HG02678 (cell line): ENCODE results near the gene GZMA.
A peak's percentile ranks its signal among the peaks of the same experiment; 100 is the strongest.

ENCODE experiments used
- ATAC-seq: cut with Tn5 transposase; IDR thresholded peaks from one replicate; pipeline ENCODE4 v1.9.1; 2021; ENCODE audit warnings: mild to moderate bottlenecking, moderate library complexity; ENCODE audit not compliant: unreplicated experiment

GZMA gene

DNA sequence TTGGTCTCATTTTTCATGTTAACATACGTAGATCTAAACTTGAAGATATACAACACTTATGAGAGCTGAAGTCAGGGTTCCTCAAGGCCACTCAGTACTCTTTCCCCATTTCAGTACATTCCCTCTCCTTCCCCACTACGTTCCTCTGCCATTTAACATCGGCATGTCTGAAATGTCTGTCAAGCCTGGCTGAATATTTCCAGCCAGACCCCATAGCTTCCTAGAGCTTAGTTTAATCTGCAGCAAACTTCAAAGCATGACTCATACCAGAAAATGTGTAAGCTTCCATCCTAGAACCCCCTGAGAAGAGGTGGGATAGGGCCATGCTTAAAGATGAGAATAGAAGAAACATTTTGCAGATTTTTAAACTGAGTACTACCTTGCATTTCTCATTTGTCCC, 6.2 kb downstream of the GZMA start:
- ATAC-seq: no peak

DNA sequence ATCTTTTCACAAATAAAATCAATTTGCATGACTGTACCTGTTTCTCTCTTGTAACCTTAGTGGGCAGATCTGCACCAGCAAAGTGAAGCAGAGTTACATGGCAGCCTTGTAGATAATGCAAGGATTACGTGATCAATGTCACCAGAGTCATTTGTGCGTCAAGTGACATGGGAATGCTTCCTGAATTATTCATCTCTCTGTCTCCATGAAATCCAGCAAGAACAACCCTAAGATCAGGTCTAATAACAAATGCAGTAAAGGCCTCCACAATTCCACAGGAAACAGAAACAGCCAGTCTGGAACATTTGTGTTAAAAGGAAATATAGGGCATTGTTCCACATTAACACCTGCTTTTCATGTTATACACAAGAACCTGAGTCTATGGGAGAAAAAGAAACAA, 7.8 kb downstream of the GZMA start:
- ATAC-seq: no peak

DNA sequence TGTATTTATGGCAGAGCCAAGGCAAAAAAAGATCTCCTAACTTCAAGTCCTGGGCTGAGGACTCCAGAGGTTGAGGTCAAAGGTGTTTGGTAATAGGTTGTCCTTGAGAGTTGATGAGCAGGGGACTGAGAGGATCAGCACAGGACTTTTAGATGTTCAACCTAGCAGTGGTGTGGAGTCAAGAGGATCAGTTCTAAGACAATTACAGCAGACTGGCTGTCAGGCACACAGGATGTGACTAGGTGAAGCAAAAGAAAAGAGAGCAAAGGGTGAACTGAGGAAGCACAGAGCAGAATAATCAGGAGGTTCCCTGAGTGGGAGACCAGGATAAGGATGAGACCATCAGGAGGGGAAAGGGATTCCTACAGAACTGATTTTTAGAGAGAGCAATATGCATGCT, 10.9 kb downstream of the GZMA start:
- ATAC-seq: no peak

DNA sequence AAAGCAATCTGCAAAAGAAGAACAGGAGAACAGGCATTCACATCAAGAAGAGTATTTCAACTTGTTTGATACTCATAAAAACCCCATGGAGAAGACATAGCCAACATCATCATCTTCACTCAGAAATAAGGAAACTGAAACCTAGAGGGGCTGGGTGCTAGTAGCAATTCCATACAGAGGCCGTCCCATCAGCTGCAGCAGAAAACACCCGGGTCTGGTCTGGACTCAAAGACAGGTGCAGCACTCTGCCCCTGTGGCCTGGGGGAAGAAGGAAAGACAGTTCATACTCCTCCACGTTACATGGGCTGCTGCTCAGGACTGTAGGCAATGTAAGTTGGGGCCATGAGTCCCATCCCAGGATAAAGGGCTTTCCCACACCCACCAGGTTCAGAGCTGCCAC, 11.6 kb downstream of the GZMA start:
- no peak for ATAC-seq

DNA sequence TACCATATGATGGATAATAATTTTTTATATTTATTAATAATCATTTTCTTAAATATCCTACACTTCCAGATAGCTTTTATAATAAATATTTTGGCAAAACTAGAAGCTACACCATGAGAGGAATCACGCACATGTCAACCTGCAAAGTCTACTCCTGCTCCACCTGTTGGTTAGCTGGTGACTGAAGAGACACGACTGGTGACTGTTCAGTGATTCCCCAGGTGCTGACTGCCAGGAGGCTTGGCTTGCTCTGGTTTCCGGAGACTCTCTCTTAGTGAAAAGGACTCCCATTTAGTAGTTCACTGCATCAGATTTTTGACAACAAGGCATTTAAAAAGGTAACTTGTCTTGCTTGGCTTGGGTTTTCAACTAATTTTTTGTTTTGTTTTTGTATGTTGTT, 20.9 kb downstream of the GZMA start:
- ATAC-seq: no peak

DNA sequence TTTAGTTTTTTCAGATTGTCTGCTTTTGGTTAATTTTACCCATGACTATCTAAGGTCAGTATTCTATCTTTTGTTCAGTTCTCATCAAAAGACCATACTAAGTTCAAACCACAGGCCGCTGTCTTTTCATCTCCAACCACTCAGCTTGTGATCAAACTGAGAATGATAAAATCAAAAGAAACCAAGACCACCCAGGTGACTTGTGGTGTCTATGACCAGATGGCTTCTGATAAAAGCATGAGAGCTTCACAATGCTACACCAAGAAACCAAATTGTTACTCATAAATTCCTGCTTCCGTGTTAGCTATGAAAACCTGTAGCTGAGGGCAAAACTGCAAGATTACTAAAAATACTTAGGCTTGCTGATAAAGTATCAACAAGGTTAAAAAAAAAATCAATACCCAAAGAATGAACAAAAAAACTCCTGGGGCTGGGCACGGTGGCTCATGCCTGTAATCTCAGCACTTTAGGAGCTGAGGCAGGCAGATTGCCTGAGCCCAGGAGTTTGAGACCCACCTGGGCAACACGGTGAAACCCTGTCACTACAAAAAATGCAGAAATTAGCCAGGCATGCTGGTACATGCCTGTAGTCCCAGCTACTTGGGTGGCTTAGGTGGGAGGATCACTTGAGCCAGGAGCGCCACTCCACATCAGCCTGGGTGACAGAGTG, 31.7 kb downstream of the GZMA start:
- no peak for ATAC-seq

DNA sequence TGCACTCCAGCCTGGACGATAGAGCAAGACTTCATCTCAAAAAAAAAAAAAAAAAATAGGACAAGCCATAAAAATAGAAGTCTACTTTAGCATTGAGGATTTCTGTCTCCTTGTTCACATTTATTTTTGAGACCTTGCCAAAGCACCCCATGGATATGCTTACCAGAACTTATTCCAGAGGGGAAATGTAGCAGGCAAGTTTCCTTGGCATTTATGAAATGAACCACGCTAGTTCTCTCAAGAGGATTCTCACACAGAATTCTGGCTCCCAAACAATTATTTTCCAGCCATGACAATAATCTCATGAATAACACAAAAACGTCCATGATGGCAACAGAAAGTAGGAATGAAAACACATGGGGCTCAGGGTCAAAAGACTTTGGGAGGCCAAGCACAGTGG, 34.1 kb downstream of the GZMA start:
- ATAC-seq: no peak

DNA sequence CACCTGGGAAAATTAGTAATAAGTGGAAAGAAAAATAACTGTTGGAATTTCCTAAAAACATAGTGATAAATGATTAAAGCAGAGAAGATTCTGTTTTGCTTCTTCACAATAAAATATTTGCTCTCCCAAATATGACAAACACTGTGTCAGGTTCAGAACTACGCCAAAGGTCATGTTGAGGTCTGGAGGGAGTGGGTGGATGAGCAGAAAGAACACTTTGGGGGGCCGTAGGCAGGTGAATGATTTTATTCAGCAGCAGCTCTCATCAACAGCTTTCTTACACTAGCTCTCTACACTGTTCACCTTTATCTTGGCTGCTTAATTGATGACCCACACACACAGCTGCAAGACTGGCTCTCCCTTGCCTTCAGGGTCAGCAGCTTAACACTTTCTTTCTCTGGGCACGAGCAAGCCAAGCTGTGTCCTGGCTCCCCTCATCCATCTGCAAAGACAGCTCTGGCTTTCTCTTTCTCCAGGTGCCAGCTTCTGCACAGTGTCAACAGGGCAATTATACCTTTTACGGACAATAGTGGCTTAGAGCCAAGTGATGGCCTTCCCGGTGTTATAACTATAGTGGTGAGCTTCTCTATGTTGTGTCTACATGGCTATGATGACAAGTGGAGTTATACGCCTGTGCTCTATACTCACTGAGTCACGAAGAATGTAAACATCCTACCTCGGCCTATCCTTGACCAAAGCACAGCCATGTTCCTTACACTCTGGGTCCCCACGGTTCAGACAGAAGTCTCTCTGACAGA, 38.6 kb downstream of the GZMA start:
- ATAC-seq: no peak

DNA sequence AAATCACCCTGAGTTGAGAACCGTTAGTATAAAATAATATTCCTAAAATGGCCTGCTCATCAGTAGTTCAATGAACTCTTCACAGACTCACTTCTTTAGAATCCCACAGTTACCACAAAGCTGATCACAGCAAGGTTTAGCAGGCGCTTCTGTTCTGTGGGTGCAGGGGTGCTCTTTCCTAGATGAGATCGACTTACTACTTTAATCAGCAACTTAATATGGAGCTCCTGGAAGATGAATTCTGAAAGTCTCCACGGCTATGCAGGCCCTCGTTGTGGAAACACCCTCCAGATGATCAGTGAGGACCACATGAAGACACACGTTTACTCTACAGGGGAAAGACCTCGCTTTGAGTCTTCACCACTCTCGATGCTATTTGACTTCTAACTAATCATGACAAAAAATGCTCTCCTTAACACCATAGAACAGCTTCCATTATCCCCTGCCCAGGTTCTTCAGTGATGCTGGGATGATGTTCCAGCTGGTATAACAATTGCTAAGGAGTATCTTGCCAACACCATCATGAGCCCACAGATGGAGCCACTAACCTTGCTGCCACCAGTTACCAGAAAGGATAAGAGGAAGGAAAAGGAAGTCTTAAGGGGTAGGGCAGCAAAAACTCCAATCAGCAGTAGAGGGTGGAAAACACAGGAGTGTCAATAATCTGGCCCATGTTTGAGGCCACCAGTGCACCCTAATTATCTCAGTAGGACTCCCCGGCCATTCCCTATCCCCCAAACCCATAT, 39.7 kb downstream of the GZMA start:
- no peak for ATAC-seq

DNA sequence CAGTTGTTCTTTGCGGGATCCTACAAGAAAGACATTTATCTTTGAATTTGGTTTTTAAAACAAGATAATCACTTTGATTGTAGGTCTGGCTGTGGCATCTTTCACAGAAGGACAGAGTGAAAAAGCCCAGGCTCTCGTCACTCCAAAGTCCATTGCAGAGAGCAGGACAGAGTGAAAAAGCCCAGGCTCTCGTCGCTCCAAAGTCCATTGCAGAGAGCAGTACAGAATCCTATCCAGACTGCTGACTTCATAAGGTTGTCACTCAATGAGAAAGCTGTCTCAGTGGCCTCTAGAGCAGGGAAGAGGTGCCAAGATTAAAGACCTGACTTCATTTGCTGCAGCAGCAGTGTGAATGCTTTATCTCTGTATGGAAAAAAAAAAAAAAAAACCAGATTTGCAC, 41.2 kb downstream of the GZMA start:
- no peak for ATAC-seq

DNA sequence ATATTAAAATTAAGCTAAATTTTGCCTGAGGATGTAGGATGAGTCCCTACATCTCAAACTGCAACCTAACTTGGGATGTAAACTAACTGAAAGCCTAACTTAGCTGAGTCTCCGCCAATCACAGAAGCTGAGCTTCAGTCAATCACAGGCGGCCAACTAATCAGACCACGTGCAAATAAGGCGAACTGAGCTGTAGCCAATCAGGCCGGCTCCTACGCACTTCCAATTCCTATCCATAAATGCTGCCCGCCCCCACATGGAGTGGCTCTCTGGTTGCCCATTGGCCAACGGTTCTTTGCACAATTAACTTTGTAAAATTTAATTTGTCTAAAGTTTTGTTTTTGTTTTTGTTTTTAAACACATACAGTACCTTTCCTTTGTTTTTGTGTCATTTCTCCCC, 43.6 kb downstream of the GZMA start:
- ATAC-seq: no peak

DNA sequence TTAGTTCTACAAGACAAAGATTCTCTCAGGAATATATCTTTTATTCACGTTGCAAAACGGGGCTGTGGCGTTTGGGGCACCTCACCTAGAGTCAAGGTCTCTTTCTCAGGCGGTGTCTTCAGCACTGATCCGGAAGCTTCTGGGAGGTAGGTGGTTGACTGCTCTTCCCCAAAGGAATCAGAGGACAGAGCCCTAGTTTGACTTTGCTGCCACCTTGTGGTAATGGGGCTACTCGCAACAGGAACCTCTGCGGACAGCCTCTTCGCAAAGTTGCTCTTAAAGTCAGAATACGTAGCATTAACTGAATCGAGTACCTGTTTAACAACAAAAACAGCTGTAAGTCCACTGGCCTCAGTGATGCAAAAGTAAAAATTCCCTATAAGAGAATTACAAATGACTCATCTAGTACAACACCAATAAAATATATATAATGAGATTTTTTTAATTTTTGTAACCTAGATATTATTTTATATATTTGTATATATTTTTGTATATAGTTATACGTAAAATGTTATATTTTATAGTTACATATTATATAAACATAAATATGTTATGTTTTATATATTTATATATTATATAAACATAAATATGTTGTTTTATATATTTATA, 44.2 kb downstream of the GZMA start:
- peak; percentile 91 for ATAC-seq

DNA sequence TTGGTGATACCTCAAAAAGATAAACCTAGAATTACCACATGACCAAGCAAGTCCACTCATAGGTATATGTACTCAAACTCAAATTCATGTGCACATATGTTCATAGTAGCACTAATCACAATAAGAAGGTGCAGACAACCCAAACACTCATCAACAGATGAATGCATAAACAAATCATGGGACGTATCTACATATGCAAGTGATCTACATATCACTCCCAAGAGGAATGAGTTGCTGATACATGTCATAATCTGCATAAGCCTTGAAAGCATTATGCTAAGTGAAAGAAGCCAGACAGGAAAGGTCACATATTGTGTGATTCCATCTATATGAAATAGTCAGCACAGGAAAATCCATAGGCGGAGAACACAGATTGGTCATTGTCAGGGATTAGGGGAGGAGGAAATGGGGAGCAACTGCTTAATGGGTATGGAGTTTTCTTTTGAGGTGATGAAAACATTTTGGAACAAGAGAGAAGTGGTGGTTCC, 46.9 kb downstream of the GZMA start:
- ATAC-seq: no peak

DNA sequence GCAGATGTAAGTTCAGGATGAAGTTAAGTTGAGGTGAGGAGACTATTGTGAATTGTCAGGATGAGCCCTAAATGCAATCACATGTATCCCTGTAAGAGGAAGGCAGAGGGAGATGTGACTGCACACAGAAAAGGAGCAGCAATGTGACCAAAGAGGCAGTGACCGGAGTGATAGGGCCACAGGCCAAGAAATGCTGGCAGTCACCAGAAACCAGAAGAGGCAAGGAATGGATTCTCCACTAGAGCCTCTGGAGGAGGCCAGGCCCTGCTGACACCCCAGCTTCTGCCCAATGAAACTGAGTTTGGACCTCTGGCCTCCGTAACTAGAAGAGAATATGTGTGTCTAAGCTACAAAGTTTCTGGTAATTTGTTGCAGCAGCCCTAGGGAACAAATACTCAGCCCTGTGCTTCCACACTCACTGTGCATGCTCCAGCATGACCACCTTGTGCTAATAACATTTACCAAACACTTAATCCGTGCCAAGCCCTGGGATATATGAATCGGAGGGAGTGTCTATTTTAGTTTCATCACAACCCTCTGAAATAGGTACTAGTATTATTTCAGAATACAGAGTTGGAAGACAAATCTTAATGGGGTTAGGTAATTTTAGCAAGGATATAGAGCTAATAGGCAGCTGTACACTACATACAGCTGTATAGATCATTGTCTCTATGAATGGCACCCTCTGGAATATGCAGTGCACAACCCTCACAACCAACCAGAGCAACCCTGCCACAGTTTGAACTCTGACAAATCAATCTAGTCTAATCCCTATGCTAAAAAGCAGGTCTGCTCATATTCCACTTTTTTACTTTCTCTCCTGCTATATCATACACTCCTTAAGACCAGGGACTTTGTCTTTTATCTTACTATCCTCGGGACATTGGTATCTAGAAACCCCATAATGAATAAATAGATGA, 49.7 kb downstream of the GZMA start:
- no peak for ATAC-seq

DNA sequence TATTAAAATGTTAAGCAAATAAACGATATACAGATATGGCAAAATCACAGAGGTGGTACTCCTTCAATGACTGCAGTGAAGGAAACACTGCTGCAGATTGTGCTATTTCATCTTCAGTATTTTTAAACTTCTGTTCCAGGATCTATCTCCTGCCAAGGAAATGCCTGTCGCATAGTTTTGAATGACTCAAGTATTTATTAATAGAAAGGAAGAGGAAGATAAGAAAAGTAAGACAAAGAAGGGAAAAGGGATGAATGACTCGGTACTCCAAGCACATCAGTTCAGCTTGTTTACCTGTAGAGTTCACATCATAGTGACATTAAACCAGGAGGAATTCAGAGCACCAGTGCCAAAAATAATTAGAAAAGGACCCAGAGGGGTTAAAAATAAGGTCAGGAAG, 52.4 kb downstream of the GZMA start:
- ATAC-seq: no peak
